ENCODE measurements around the gene PSMC3IP.

PSMC3IP gene

DNA sequence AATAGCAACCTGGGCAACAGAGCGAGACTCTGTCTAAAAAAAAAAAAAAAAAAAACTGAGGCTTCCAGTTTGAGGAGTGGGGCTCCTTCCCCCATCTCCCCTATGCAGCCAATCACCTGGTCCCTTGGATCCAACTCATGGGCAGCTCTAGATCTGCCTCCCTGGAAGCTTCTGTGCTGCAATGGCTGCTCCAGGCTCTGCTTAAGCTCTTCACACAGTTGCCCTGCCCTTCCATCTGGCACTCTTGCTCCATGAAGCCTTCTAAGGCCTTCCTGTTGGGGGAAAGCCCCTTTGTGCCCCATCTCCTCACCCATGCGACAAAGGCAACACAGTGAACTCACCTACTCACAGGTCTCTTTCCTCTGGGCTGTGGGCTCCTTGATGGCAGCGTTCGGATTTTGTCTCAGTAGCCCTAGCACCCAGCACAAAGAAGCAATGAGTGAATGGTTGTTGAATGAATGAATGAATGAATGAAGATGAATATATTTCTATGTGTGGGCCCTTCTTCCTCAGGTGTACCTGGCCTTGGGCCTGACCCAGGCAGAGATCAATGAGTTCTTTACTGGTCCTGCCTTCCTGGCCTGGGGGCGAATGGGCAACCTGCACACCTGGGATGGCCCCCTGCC lies 39.6 kb downstream of the PSMC3IP start:
- in situ Hi-C loops (cut with MboI; ENCODE audit: low sequenced_read_pairs, unreplicated experiment) = no loop called here
- TF ChIP-seq, protein P1, sequence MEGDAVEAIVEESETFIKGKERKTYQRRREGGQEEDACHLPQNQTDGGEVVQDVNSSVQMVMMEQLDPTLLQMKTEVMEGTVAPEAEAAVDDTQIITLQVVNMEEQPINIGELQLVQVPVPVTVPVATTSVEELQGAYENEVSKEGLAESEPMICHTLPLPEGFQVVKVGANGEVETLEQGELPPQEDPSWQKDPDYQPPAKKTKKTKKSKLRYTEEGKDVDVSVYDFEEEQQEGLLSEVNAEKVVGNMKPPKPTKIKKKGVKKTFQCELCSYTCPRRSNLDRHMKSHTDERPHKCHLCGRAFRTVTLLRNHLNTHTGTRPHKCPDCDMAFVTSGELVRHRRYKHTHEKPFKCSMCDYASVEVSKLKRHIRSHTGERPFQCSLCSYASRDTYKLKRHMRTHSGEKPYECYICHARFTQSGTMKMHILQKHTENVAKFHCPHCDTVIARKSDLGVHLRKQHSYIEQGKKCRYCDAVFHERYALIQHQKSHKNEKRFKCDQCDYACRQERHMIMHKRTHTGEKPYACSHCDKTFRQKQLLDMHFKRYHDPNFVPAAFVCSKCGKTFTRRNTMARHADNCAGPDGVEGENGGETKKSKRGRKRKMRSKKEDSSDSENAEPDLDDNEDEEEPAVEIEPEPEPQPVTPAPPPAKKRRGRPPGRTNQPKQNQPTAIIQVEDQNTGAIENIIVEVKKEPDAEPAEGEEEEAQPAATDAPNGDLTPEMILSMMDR (IDR thresholded peaks at IDR 0.05; ENCODE audit: borderline replicate concordance, control extremely low read depth, extremely low read depth, insufficient read depth, missing control alignments) = no peak
- no peak for DNase-seq (ENCODE audit: low spot score)

DNA sequence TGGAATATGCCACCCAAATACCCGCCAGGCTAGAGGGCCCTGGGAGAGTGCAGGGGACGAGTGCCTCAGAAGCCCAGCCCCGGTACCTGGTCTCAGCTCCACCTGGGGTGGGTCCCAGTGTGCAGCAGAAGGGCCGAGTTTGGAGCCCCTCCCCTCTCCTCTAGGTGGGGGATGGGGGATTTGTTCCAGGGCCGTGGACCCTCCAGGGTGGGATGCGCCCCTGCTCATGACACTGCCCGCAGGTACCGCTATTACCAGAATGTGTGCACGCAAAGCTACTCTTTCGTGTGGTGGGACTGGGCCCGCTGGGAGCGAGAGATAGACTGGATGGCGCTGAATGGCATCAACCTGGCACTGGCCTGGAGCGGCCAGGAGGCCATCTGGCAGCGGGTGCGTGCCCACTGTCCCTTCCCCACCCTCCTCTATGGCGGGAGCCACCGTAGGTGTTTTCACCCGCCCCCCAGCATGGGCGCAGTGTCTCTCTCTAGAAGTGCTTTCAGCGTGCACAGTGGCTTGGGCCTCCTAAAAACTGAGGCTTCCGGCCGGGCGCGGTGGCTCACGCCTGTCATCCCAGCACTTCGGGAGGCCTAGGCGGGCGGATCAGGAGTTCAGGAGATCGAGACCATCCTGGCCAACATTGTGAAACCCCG lies 40.2 kb downstream of the PSMC3IP start:
- in situ Hi-C loops (cut with MboI; ENCODE audit: low sequenced_read_pairs, unreplicated experiment) = no loop called here
- TF ChIP-seq, protein P1 (IDR thresholded peaks at IDR 0.05; ENCODE audit: borderline replicate concordance, control extremely low read depth, extremely low read depth, insufficient read depth, missing control alignments) = no peak
- DNase-seq (ENCODE audit: low spot score) = no peak

DNA sequence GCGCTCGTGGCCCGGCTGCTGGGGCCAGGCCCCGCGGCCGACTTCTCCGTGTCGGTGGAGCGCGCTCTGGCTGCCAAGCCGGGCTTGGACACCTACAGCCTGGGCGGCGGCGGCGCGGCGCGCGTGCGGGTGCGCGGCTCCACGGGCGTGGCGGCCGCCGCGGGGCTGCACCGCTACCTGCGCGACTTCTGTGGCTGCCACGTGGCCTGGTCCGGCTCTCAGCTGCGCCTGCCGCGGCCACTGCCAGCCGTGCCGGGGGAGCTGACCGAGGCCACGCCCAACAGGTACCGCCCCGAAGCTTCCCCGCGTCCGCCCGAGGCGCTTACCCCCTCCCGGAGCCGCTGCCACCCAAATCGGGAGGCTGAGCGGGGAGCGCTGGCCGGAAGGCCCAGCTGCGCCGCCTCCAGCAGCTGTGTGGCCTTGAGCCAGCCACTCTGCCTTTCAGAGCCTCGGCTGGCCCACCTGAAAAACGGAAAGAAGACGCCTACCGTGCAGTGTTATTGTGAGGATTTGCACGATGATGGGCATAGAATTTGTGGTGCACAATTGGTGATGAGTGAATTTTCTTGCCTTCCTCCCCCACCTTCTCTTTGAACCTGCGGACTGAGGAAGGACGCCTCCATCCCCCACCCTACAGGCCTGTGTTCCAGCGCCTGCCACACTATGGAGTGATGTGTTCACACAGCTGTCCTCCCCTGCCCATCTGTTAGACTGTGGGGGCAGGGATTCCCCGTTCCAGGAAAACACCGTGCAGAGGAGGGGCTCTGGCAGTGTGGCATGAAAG lies 41.0 kb downstream of the PSMC3IP start:
- in situ Hi-C loops (cut with MboI; ENCODE audit: low sequenced_read_pairs, unreplicated experiment) = no loop called here
- TF ChIP-seq, protein P1 (IDR thresholded peaks at IDR 0.05; ENCODE audit: borderline replicate concordance, control extremely low read depth, extremely low read depth, insufficient read depth, missing control alignments) = no peak
- DNase-seq (ENCODE audit: low spot score) = peak; percentile 95

DNA sequence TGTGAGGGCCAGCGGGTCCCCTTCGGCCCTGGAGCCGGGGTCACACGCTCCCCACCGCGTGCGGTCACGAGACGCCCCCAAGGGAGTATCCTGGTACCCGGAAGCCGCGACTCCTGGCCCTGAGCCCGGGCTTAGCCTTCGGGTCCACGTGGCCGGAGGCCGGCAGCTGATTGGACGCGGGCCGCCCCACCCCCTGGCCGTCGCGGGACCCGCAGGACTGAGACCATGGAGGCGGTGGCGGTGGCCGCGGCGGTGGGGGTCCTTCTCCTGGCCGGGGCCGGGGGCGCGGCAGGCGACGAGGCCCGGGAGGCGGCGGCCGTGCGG lies 41.5 kb downstream of the PSMC3IP start, which contains the start of gene NAGLU:
NAGLU (plus strand) TSS at position 194 of the 324 bp plus-strand sequence; CDS start at position 226, 32 bp downstream.
- peak; percentile 100 for DNase-seq (ENCODE audit: low spot score)
- in situ Hi-C loops (cut with MboI; ENCODE audit: low sequenced_read_pairs, unreplicated experiment) = no loop called here
- TF ChIP-seq, protein P1 (IDR thresholded peaks at IDR 0.05; ENCODE audit: borderline replicate concordance, control extremely low read depth, extremely low read depth, insufficient read depth, missing control alignments) = no peak

DNA sequence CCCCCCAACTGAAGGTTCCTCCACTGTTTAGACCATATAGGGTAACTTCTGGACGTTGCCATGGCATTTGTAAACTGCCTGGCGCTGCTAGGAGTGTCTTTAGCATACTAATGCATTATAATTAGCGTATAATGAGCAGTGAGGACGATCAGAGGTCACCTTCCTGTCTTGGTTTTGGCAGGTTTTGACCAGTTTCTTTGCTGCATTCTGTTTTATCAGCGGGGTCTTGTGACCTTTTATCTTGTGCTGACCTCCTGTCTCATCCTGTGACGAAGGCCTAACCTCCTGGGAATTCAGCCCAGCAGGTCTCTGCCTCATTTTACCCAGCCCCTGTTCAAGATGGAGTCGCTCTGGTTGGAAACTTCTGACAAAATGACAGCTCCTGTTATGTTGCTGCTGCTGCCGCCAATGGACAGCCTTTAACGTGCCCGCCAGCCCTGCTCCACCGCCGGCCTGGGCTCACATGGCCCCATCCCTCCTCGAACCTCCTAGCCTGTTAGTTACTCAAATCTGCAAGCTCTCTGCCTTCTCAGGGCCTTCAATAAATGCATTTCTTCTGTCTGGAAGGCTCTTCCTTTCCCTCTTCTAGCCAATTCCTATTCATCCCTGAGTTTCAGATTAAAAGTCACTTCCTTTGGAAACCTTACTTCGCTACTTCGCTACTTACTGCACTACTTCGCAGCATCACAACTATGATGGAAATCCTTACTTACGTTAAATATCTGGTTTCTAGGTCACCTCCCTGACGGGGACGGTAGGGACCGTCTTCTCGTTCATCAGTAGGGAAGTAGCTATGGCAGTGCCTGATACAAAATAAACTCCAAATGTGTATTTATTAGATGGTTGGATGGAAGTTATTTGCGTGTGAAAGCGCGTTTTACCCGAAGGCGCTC lies 42.1 kb downstream of the PSMC3IP start:
- no peak for DNase-seq (ENCODE audit: low spot score)
- in situ Hi-C loops (cut with MboI; ENCODE audit: low sequenced_read_pairs, unreplicated experiment) = no loop called here
- TF ChIP-seq, protein P1 (IDR thresholded peaks at IDR 0.05; ENCODE audit: borderline replicate concordance, control extremely low read depth, extremely low read depth, insufficient read depth, missing control alignments) = no peak
